ENCODE measurements around the gene ZNF629.
"Not testable (repeated sequence)": the region's sequence is repeated elsewhere in the genome, so short reads cannot be mapped to it uniquely, and the experiment has no call there.

ZNF629 gene

DNA sequence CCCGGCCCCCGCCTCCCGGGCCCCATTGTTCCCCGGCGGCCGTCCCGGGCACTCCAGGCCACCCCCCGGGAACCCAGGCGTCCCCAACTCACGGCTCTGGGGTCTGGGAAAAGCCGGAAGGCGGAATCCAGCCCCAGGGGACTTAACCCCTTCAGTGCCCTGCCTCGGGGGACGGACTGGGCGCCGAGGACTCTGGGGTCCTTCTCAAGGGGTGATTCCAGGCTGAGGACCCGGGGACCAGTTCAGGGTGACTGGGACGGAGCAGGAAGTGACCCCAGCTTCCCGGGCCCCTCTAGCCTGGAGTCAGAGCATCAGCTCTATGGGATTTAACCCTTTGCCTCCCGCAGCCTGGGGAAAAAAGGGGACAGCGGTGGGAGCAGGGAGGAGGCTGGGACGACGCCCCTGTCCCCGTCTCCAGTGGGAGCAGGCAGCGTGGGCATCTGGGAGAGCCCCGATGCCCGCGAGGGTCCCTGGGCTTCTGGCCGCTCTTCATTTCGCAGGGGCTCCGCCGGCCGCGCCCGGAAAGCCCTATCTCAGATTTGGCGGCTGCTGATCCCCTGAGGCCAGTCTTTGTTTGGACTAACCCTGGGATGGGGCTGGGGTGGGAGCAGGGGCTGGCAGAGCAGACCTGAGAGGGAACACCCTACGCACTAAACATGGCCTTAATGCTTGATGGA is at the start of gene ZNF629:
Gene ZNF629 (minus strand): TSS at position 270 of the 677 bp plus-strand sequence. CDS start 2,723 bp downstream, outside the sequence.
- CTCF ChIA-PET, result no interaction called here
- Mint-ChIP-seq H3K36me3 (no peaks in the 10 kb centered on the region), H3K9me3 (no peaks in the 10 kb centered on the region), H3K4me3 (peak within 1 kb of the TSS; percentile 76), H3K27me3 (peaks cover 59% of the 10 kb centered on the region), H3K27ac (no peak within 1 kb of the TSS), H3K4me1 (peaks cover 9% of the 10 kb centered on the region)
- peak; percentile 40 for DNase-seq

DNA sequence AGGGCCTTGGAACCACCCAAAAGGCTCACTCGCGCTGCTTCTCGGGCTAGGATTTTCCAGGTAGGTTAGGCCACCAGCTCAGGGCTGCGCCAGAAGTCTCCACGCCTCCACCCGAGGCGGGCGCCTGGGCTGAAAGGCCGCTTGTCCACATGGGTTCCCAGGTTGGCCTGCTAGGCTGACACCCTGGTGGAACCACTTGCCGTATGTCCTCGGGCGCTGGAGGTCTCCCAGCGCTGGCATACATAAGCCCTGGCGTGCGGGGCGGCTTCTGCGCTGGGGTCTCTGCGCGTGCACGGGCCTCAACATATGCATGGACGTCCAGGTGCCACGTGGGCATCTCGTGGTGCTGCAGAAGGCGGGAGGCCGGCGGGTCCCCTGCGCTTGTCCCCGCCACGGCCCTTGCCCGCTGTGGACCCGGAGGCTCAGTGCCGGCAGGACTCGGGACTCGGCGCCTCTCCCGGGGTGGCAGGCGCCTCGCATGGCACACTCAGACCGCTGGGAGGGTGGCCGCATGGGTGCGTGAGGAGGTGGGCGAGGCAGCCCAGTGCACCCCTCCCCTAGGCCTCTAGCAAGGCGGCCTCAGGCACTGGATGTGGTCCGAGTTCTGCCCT is 47.2 kb upstream of the ZNF629 start:
- Mint-ChIP-seq H3K4me1 (no peaks in the 10 kb centered on the region), H3K9me3 (no peaks in the 10 kb centered on the region), H3K4me3 (no peak overlapping the region), H3K27me3 (peaks cover 11% of the 10 kb centered on the region), H3K36me3 (no peaks in the 10 kb centered on the region), H3K27ac (no peak overlapping the region)
- CTCF ChIA-PET, result no interaction called here
- no peak for DNase-seq

DNA sequence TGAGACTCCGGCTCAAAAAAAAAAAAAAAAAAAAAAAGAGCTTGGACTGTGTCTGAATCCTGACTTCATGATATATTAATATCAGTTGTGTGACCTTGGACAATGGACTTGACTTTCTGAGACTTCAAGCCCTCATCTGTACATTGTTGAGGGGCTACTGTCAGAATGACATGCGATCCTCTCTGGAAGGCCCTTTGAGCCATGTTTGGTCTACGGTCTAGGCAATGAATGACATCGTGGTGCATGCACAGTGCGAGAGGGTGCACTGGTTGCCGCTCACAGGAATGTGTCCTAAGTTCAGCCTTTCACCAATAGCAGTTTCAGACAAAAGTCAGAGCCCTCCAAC is 43.0 kb upstream of the ZNF629 start:
- Mint-ChIP-seq H3K4me3 (no peak overlapping the region), H3K4me1 (no peaks in the 10 kb centered on the region), H3K27ac (no peak overlapping the region), H3K36me3 (no peaks in the 10 kb centered on the region), H3K9me3 (no peaks in the 10 kb centered on the region), H3K27me3 (peaks cover 18% of the 10 kb centered on the region)
- CTCF ChIA-PET, result interaction anchor here (0.6 to 0.7 kb wide), 2 partner anchors 15 to 112 kb away, joined by 3 to 4 read pairs; no protein-coding TSS in a partner anchor
- DNase-seq, result no peak

DNA sequence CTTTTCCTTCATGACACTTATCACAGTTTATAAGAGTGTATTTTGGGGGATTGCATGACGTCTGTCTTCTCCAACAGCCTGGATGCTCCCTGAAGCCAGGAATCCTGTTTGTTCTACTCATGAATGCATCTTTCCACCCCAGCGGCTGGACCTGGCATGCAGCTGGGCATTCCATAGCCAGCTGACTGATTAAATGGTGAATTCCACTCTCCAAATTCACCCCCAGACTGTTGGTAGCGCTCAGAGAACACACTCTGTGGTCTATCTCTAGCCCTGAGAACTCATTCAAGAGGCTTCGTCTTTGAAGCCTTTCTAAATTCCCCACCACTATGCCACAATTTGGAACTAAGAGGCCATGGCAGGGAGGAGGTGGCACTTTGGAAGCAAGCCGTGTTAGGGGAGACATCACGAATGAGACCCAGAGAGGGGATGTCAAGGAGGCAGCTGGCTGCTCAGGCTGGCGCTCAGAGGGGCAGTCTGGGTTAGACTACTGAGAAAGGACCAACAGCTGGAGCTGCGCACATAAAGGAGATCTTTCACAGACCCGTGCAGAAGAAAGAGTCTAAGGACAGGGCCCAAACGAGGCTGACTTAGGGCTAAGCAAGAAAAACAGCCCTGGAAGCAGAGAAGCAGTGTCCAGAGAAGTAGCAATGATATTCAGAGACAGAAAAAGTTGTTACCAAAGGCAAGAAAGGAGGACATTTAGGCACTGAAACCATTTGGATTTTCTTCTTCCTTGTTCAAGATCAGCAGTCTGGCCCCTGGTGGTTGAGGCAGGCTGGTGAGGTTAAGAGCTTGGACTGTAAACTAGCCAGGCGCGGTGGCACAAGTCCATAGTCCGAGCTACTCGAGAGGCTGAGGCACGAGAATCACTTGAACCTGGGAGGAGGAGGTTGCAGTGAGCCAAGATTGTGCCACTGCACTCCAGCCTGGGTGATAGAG is 42.4 kb upstream of the ZNF629 start:
- DNase-seq, result no peak
- H3K4me1 Mint-ChIP-seq, result no peaks in the 10 kb centered on the region
- no peaks in the 10 kb centered on the region for H3K36me3 Mint-ChIP-seq
- H3K27ac Mint-ChIP-seq, result no peak overlapping the region
- CTCF ChIA-PET, result interaction anchor here (0.6 to 0.7 kb wide), 2 partner anchors 14 to 113 kb away, joined by 3 to 4 read pairs; no protein-coding TSS in a partner anchor
- no peak overlapping the region for H3K4me3 Mint-ChIP-seq
- H3K27me3 Mint-ChIP-seq, result peaks cover 20% of the 10 kb centered on the region
- H3K9me3 Mint-ChIP-seq, result no peaks in the 10 kb centered on the region

DNA sequence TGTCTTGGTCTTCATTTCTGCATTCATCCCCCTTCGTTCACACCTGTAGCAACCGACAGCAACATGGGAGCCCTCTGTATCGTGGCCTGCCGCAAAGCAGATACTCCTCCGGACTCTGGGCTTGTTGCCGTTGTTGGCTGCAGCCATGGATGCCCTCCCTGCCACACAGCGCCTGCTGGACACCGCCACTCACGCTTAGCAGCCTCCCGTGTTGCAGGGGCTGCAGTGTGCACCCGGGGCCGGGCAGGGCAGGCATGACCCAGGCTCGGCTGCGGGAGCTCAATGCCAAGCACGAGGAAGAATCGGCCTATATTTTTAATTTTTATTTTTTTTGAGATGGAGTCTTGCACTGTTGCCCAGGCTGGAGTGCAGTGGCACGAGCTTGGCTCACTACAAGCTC is 34.9 kb upstream of the ZNF629 start:
- no peaks in the 10 kb centered on the region for H3K36me3 Mint-ChIP-seq
- no peaks in the 10 kb centered on the region for H3K9me3 Mint-ChIP-seq
- DNase-seq, result no peak
- H3K4me1 Mint-ChIP-seq, result no peaks in the 10 kb centered on the region
- CTCF ChIA-PET, result no interaction called here
- H3K4me3 Mint-ChIP-seq, result no peak overlapping the region
- no peak overlapping the region for H3K27ac Mint-ChIP-seq
- H3K27me3 Mint-ChIP-seq, result peaks cover 15% of the 10 kb centered on the region

DNA sequence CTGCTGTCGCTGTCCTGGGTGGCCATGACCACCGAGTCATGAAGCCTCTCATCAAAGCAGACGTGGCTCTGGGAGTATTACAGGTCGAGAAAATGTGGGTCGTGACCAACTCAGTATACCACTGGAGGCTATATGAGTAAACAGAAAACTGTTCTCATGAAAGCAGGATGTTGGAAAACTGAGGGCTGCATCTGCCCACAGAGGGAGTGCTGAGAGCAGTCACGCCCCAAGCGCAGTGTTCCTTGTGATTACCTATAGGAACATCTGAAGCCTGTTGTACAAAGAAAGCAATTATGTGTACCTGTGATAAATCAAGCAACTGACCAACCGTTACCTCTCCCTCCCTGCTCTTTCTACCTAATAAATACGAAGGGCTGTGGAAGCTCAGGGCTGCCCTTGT is 34.4 kb upstream of the ZNF629 start:
- H3K4me3 Mint-ChIP-seq, DNase-seq, H3K36me3 Mint-ChIP-seq, H3K27ac Mint-ChIP-seq, H3K4me1 Mint-ChIP-seq, CTCF ChIA-PET, H3K9me3 Mint-ChIP-seq: not testable (repeated sequence)
- H3K27me3 Mint-ChIP-seq, result peaks cover 15% of the 10 kb centered on the region

DNA sequence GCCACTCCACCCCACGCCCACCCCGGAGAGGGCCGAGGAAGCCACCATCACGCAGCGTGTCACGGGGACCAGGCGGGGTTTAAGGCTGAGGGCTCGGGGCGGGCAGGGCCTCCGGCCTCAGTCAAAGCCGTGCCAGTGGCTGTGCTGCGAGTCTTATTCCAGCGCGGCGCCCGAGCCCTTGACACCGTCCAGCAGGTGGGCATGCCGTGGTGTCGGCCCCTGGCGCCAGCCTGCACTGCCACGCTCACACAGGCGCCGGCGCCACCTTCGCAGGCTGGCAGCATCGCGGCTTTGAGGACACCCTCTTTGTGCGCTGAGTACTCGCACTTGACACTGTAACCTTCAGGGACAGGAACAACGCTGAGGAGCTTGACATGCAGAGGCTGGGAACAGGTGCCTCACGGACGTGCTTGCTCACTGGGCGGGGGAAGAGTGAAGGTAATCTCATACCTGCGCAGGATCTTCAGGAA is 34.0 kb upstream of the ZNF629 start:
- DNase-seq, result no peak
- no peak overlapping the region for H3K27ac Mint-ChIP-seq
- H3K9me3 Mint-ChIP-seq, result no peaks in the 10 kb centered on the region
- H3K36me3 Mint-ChIP-seq, result no peaks in the 10 kb centered on the region
- peaks cover 15% of the 10 kb centered on the region for H3K27me3 Mint-ChIP-seq
- H3K4me1 Mint-ChIP-seq, result no peaks in the 10 kb centered on the region
- CTCF ChIA-PET, result no interaction called here
- no peak overlapping the region for H3K4me3 Mint-ChIP-seq

DNA sequence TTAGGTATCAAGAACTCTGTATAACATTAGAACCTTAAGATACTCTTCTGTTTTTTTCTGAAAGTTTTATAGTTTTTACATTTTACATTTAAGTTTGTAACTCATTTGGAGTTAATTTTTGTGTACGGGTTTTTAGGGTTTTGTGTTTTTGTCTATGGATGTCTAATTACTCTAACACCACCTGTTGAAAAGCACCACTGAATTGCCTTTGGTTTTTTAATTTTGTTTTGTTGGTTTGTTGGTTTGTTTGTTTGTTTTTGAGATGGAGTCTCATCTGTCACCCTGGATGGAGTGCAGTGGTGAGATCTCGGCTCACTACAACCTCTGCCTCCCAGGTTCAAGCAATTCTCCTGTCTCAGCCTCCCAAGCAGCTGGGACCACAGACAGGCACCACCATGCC is 29.8 kb upstream of the ZNF629 start:
- H3K27me3 Mint-ChIP-seq, result peaks cover 17% of the 10 kb centered on the region
- peaks cover 18% of the 10 kb centered on the region for H3K4me1 Mint-ChIP-seq
- H3K9me3 Mint-ChIP-seq, result no peaks in the 10 kb centered on the region
- H3K4me3 Mint-ChIP-seq, result no peak overlapping the region
- CTCF ChIA-PET, result interaction anchor here (0.6 kb wide), 1 partner anchor 639 kb away, joined by 3 read pairs; no protein-coding TSS in a partner anchor
- no peak for DNase-seq
- H3K27ac Mint-ChIP-seq, result no peak overlapping the region
- H3K36me3 Mint-ChIP-seq, result no peaks in the 10 kb centered on the region

DNA sequence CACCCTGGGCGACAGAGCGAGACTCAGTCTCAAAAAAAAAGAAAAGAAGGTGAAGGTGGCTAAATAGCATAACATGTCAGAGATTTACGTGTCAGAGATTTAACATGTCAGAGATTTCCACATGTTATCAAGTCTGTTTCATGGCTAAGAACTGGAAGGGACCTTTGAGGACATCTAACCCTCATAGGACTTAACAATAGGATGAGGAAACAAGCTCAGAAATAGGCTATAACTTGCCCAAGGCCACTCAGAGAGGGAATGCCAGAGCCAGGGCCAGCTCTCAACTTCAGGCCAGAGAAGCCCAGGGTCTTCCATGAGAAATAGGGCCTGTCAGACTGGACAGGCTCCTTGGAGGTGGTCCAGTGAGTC is 26.8 kb upstream of the ZNF629 start:
- peak overlapping the region; percentile 76 for H3K4me3 Mint-ChIP-seq
- CTCF ChIA-PET, result interaction anchor here (0.8 to 2.7 kb wide), 14 partner anchors 9 to 155 kb away, joined by 3 to 26 read pairs (median 4); no protein-coding TSS in a partner anchor

DNA sequence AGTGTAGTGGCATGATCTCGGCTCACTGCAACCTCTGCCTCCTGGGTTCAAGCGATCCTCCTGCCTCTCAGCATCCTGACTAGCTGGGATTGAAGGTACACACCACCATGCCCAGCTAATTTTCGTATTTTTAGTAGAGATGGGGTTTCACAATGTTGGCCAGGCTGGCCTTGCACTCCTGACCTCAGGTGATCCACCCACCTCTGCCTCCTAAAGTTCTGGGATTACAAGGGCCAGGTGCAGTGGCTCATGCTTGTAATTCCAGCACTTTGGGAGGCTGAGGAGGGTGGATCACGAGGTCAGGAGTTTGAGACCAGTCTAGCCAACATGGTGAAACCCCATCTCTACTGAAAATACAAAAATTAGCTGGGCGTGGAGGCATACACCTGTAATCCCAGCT is 22.7 kb upstream of the ZNF629 start:
- H3K4me3 Mint-ChIP-seq, H3K27ac Mint-ChIP-seq, H3K9me3 Mint-ChIP-seq, H3K36me3 Mint-ChIP-seq, DNase-seq, CTCF ChIA-PET: not testable (repeated sequence)
- Mint-ChIP-seq H3K27me3 (peaks cover 56% of the 10 kb centered on the region), H3K4me1 (peaks cover 28% of the 10 kb centered on the region)

More for the DNA sequence above, 26.8 kb upstream of the ZNF629 start:
- no peaks in the 10 kb centered on the region for H3K9me3 Mint-ChIP-seq
- no peak for DNase-seq
- H3K27ac Mint-ChIP-seq, result peak overlapping the region; percentile 83
- H3K36me3 Mint-ChIP-seq, result no peaks in the 10 kb centered on the region
- H3K4me1 Mint-ChIP-seq, result peaks cover 18% of the 10 kb centered on the region
- peaks cover 23% of the 10 kb centered on the region for H3K27me3 Mint-ChIP-seq

DNA sequence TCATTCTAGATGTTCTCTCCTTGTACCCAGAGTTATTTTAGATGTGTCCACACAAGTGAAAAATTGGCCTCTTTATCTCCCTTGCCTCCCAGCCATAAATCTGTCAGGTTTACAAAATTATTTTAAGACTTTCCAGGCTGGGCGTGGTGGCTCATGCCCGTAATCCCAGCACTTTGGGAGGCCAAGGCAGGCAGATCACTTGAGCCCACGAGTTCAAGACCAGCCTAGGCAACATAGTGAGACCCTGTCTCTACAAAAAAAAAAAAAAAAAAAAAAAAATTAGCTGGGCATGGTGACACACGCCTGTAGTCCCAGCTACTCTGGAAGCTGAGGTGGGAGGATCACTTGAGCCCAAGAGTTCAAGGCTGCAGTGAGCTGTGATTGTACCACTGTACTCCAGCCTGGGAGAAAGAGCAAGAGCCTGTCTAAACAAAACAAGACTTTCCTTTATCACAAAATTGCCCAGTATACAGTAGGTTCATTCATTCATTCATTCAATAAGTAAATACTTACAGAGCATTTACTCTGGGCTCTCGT is 22.0 kb upstream of the ZNF629 start:
- peak overlapping the region; percentile 24 for H3K27ac Mint-ChIP-seq

DNA sequence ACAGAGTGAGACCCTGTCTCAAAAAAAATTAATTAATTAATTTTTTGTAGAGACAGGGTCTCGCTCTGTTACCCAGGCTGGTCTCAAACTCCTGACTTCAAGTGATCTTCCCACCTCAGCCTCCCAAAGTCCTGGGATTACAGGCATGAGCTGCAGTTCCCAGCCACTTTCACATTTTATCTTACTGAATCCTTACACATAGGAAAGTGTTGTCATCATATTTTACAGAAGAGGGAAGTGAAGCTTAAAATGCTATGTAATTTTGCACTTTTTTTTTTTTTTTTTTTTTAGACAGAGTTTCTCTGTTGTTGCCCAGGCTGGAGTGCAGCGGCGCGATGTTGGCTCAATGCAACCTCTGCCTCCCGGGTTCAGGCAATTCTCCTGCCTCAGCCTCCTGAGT is 21.1 kb upstream of the ZNF629 start:
- Mint-ChIP-seq H3K36me3 (peaks cover 3% of the 10 kb centered on the region), H3K4me3 (no peak overlapping the region), H3K9me3 (no peaks in the 10 kb centered on the region), H3K27ac (no peak overlapping the region), H3K27me3 (peaks cover 55% of the 10 kb centered on the region), H3K4me1 (peaks cover 21% of the 10 kb centered on the region)
- DNase-seq, result no peak
- CTCF ChIA-PET, result no interaction called here

More for the DNA sequence above, 22.0 kb upstream of the ZNF629 start:
- H3K4me3 Mint-ChIP-seq, H3K36me3 Mint-ChIP-seq, DNase-seq, CTCF ChIA-PET, H3K9me3 Mint-ChIP-seq: not testable (repeated sequence)
- Mint-ChIP-seq H3K4me1 (peaks cover 22% of the 10 kb centered on the region), H3K27me3 (peaks cover 53% of the 10 kb centered on the region)

DNA sequence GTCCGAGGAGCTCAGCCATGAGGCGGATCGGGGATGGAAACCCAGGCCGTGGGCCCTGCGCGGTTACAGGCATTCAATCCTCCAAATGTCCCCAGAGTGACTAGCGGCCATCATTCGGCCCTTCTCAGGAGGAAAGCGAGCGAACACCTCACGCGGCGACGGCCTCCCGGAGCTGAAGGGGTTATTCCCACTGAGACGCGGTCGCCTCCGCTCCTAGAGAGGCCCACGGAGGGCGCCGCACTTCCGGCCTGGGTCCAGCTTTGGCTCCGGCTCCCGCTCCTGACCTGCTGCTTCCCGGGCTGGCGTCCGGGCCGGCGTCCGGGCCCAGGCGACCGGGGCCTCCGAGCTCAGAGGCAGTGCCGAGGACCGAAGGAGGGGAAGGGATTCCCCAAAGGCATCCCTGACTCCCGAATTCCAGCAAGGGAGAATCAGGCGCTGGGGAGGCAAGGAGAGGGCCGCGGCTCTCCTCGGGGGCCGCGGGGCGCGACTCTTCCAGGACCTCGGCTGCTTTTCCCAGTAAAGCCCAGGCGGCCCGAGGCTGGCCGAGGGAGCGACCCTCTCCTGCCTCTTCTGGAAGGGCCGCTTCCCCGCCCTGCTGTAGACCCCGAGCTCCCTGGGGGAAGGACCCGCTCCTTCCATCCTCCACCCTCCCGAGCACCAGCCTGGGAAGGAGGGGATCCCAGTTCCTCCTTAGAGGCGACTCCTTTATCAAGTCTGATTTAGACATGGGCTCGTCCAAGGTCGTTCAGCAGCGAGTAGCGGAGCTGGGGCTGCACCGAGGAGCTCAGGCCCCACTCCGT is 18.6 kb upstream of the ZNF629 start:
- Mint-ChIP-seq H3K9me3 (no peaks in the 10 kb centered on the region), H3K27me3 (peaks cover 53% of the 10 kb centered on the region), H3K36me3 (peaks cover 3% of the 10 kb centered on the region), H3K4me3 (peak overlapping the region; percentile 65), H3K4me1 (peaks cover 31% of the 10 kb centered on the region), H3K27ac (no peak overlapping the region)
- DNase-seq, result peak; percentile 65
- CTCF ChIA-PET, result interaction anchor here (2.7 kb wide), 1 partner anchor 9 kb away, joined by 26 read pairs; no protein-coding TSS in a partner anchor
